HG03354 (cell line): Measurements from ENCODE around the gene UNC5A.

ENCODE experiments used
- ATAC-seq: cut with Tn5 transposase; IDR thresholded peaks from one replicate; pipeline ENCODE4 v1.9.1; 2021; ENCODE audit warnings: mild to moderate bottlenecking; ENCODE audit not compliant: unreplicated experiment, poor library complexity, severe bottlenecking

The UNC5A gene

GRCh38 chr5:176810081-176810597 lies at the start of gene UNC5A:
Gene UNC5A, plus strand, starts transcription at chr5:176810559. Its CDS starts 192 bp downstream, at chr5:176810751.
- ATAC-seq = peak; percentile 64

- ATAC-seq = no peak
Observed at GRCh38 chr5:176761755-176762154, 48.6 kb upstream of the UNC5A start.

- no peak for ATAC-seq
Observed at GRCh38 chr5:176762489-176762888, 47.9 kb upstream of the UNC5A start.

- ATAC-seq = no peak
Observed at GRCh38 chr5:176765687-176766086, 44.7 kb upstream of the UNC5A start.

GRCh38 chr5:176768174-176768970 lies 42.0 kb upstream of the UNC5A start:
- no peak for ATAC-seq

- no peak for ATAC-seq
Observed at GRCh38 chr5:176769911-176770310, 40.4 kb upstream of the UNC5A start.

- ATAC-seq = no peak
Observed at GRCh38 chr5:176770431-176770830, 39.9 kb upstream of the UNC5A start.

GRCh38 chr5:176771102-176771845 lies 39.1 kb upstream of the UNC5A start:
- ATAC-seq = no peak

- ATAC-seq = no peak
Observed at GRCh38 chr5:176772271-176773210, 37.8 kb upstream of the UNC5A start.

- no peak for ATAC-seq
Observed at GRCh38 chr5:176773408-176774035, 36.8 kb upstream of the UNC5A start.

GRCh38 chr5:176774216-176775171 lies 35.9 kb upstream of the UNC5A start:
- ATAC-seq = no peak

- no peak for ATAC-seq
Observed at GRCh38 chr5:176775409-176775808, 35.0 kb upstream of the UNC5A start.

- ATAC-seq = no peak
Observed at GRCh38 chr5:176776141-176776865, 34.1 kb upstream of the UNC5A start.

- ATAC-seq = no peak
Observed at GRCh38 chr5:176776916-176777315, 33.4 kb upstream of the UNC5A start.

GRCh38 chr5:176778921-176779465 lies 31.4 kb upstream of the UNC5A start:
- ATAC-seq = no peak

GRCh38 chr5:176779537-176779936 lies 30.8 kb upstream of the UNC5A start:
- ATAC-seq = no peak
